HG03159 (cell line): ENCODE results near the gene MCF2L2.

Experiments
- ATAC-seq: cut with Tn5 transposase; IDR thresholded peaks from one replicate; pipeline ENCODE4 v1.9.1; 2021; ENCODE audit warnings: mild to moderate bottlenecking, moderate library complexity; ENCODE audit not compliant: unreplicated experiment

Gene MCF2L2

GRCh38 chr3:183328823-183329222 is 99.6 kb downstream of the MCF2L2 start:
- ATAC-seq, result no peak

DNA sequence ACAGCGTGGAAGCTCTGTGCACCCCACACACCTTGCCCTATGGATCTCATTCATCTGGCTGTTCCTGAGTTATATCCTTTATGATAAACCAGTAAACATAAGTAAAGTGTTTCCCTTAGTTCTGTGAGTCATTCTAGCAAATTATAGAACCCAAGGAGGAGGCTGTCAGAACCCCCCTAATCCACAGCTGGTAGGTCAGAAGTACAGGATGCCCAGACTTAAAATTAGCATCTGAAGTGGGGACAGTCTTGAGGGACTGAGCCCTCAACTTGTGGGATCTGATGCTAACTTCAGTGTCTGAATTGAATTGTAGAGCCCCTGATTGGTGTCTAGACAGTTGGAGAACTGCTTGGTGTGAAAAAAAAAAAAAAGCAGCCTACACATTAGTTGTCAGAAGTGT is 100.3 kb downstream of the MCF2L2 start:
- no peak for ATAC-seq

- ATAC-seq, result no peak
Observed at GRCh38 chr3:183327343-183327742, 101.1 kb downstream of the MCF2L2 start.

GRCh38 chr3:183324083-183324482 is 104.3 kb downstream of the MCF2L2 start:
- no peak for ATAC-seq

DNA sequence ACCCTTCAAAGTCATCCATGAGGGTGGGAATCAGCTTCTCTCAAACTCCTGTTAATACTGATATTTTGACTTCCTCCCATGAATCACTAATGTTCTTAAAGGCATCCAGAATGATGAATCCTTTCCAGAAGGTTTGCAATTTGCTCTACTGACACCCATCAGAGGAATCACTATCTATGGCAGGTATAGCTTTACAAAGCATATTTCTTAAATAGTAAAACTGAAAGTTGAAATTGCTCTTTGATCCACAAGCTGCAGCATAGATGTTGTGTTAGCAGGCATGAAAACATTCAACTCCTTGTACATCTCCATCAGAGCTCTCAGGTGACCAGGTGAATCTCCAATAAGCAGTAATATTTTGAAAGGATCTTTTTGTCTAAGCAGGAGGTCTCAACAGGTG is 109.0 kb downstream of the MCF2L2 start:
- no peak for ATAC-seq

DNA sequence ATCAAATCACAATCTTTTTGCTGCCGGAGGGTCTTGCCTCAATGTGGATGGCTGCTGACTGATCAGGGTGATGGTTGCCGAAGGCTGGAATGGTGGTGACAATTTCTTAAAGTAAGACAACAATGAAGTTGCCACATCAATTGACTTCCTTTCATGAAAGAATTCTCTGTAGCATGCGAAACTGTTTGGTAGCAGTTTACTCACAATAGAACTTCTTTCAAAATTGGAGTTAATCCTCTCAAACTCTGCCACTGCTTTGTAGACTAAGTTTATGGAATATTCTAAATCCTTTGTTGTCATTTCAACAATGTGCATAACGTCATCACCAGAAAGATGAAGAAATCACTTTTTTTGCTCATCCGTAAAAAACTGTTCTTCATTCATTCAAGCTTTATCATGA is 109.5 kb downstream of the MCF2L2 start:
- ATAC-seq, result no peak

- ATAC-seq, result no peak
Observed at GRCh38 chr3:183317886-183318865, 110.2 kb downstream of the MCF2L2 start.

- no peak for ATAC-seq
Observed at GRCh38 chr3:183317271-183317670, 111.1 kb downstream of the MCF2L2 start.

GRCh38 chr3:183315739-183316138 is 112.7 kb downstream of the MCF2L2 start:
- no peak for ATAC-seq

GRCh38 chr3:183313764-183314163 is 114.7 kb downstream of the MCF2L2 start:
- ATAC-seq, result no peak

DNA sequence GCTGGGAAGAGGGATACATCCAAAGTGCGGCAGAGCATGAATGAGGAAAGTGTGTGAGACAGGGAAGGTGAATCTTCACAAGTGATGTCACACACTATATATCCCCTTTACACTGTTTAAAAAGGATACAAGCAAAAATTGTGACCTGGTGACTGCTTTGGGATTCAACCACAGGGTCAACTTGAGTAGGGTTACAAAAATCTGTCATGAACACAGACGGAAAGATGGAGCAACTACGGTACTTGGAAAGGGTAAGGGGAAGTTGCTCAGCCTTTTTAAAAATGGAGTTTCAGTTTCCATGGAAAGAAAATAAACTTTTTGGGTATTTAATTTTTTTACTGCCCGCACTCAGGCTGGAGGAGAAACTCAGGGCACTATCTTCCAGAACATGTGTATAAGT is 115.1 kb downstream of the MCF2L2 start:
- no peak for ATAC-seq

DNA sequence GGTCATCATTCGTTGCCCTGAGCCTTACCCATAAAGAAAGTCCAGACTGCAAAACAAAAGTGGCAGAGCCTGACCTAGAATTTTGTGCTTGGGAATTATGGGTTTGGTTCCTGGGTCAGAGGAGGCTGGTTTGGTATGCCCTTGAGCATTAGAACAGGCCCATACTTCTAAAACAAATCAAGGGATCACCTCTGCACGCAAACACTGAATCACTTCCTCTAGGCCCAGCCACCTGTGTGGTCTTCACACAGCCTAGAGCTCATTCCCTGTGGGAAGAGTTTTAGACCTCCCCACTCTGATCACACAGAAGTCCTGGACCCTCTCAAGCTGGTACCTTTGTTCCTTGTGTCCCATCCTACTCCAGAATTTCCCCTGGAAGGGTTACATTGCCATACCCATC is 116.0 kb downstream of the MCF2L2 start:
- no peak for ATAC-seq

GRCh38 chr3:183310936-183311335 is 117.5 kb downstream of the MCF2L2 start:
- no peak for ATAC-seq

GRCh38 chr3:183309276-183309675 is 119.1 kb downstream of the MCF2L2 start:
- no peak for ATAC-seq

GRCh38 chr3:183308751-183309150 is 119.7 kb downstream of the MCF2L2 start:
- ATAC-seq, result no peak

DNA sequence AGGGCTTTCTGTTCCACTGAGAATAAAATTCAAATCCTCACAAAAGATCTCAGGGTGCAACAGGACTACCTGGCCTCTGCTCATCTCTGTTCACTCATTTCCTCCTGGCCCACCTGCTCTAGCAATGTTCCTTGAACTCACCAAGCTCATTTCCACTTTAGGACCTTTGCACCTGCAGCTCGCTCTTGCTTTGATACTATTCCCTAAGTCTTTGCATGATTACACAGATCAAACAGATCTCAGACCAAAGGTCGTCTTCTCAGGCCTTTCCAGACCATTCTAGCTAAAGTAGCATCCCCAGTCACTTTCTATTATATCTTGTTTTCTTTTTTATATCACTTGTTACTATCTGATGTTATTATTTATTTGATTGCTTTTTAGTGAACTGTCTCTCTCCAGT is 120.7 kb downstream of the MCF2L2 start:
- ATAC-seq, result no peak

- ATAC-seq, result peak; percentile 68
Observed at GRCh38 chr3:183306798-183307671, 121.4 kb downstream of the MCF2L2 start.

GRCh38 chr3:183303690-183304089 is 124.7 kb downstream of the MCF2L2 start:
- no peak for ATAC-seq

DNA sequence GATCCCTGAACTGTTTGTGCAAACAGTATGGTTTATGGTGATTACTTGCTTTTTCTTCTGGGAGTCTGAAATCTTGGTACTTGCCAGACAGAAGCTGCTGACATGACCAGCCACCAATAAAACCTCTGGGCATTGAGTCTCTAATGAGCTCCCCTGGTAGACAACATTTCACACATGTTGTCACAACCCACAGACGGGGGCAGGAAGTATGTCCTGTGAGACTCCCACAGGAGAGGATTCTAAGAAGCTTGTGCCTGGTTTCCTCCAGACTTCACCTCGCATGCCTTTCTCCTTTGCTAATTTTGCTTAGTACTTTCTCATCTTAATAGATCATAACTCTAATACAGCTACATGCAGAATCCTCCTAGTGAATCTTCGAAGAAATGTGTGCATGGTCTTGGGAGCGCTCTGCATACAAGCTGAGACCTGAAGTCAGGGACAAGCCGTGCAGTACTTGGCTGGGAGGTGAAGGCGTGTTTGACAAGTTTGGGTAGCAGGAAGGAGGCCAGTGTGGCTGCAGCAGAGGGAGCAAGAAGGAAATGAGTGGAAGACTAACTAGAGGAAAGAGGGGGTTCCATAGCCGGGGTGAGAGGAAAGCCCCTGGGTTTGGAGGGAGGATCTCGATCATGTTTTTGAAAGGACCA is 126.4 kb downstream of the MCF2L2 start:
- ATAC-seq, result no peak

DNA sequence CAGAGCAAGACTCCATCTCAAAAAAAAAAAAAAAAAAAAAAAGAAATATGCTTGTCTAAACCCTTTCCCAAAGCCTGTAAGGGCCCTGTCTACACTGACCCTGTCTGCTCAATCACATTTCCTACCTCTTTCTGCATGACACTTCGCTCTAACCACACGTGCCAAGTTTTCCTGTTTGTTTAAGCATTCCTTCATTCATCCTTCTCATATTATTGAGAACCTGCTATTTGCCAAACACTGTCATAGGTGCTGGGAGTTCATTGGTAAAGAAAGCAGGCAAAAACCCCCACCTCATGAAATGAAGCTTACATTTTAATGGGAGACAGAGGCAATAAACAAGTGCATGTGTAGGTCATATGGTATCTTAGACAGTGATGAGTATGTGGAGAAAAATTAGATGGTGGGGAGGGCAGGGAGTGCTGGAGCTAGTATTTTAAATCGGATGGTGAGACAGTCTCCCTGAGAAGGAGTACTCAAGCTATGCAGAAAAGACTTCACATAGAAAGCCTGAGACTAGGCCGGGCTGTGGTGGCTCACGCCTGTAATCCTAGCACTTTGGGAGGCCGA is 127.3 kb downstream of the MCF2L2 start:
- ATAC-seq, result no peak

GRCh38 chr3:183299976-183300375 is 128.4 kb downstream of the MCF2L2 start:
- no peak for ATAC-seq
